Activated CD8-positive, alpha-beta T cell treated with anti-CD3 and anti-CD28 coated beads for 36 hours (primary cell): ENCODE measurements around the gene FAM180A. TPM values are rescaled to one million over a fixed set of nuclear protein-coding genes. Genes with fewer than 3 reads are reported as not detected.
"Not testable (repeated sequence)": the region's sequence is repeated elsewhere in the genome, so short reads cannot be mapped to it uniquely, and the experiment has no call there.

Source experiments
- ATAC-seq: fragments of 200-7000 bp; cut with Tn5 transposase; one replicate; pipeline ENCODE4 v1.10.0; 2021; ENCODE audit warnings: mild to moderate bottlenecking, moderate library complexity
- CTCF ChIA-PET: fragments of 350-600 bp; sonication (Branson Sonifier 250); formaldehyde crosslinking; loops from one replicate; lab custom pipeline; 2021; ENCODE audit warnings: antibody characterized with exemption; lab: Charles Lee
- POLR2A ChIA-PET: fragments of 350-600 bp; sonication (Branson Sonifier 250); formaldehyde crosslinking; loops from one replicate; lab custom pipeline; 2021; ENCODE audit warnings: antibody characterized with exemption; lab: Charles Lee
- DNase-seq: peaks from one replicate; pipeline ENCODE4 v3.0.0-alpha.2; 2020
- H3K27ac Mint-ChIP-seq: one replicate; pipeline ENCODE4 v1.8.0; 2021; ENCODE audit warnings: mild to moderate bottlenecking, mixed read lengths
- H3K27me3 Mint-ChIP-seq: one replicate; pipeline ENCODE4 v1.8.0; 2021; ENCODE audit warnings: mixed read lengths
- H3K36me3 Mint-ChIP-seq: one replicate; pipeline ENCODE4 v1.8.0; 2021; ENCODE audit warnings: low read depth, mixed read lengths
- H3K4me1 Mint-ChIP-seq: one replicate; pipeline ENCODE4 v1.8.0; 2021; ENCODE audit warnings: low read depth, mixed read lengths
- H3K4me3 Mint-ChIP-seq: one replicate; pipeline ENCODE4 v1.8.0; 2021; ENCODE audit warnings: mild to moderate bottlenecking, moderate library complexity, mixed read lengths
- H3K9me3 Mint-ChIP-seq: one replicate; pipeline ENCODE4 v1.8.0; 2021; ENCODE audit warnings: mixed read lengths
- CTCF ChIP-seq: fragments of 200-600 bp; IDR thresholded peaks from one replicate; pipeline ENCODE4 v1.8.0; 2022; ENCODE audit warnings: antibody characterized with exemption, mild to moderate bottlenecking
- intact Hi-C: fragments of 100-400 bp; cut with micrococcal nuclease; formaldehyde crosslinking; loops from one replicate; pipeline ENCODE4 v1.10.0; 2022
- total RNA-seq, 2 experiments: library from RNA; stranded (reverse); gene quantifications; one replicate each; pipeline ENCODE4 v1.2.3, GENCODE V29; 2021

Gene FAM180A
- total RNA-seq, 2 experiments from 2014 or later, result not detected

GRCh38 chr7:135777626-135778398 is 29.2 kb upstream of the FAM180A start:
- no peak for TF ChIP-seq CTCF
- no peaks in the 10 kb centered on the region for H3K36me3 Mint-ChIP-seq
- ATAC-seq (no peak), DNase-seq (no peak)
- H3K27me3 Mint-ChIP-seq, result peaks cover 9% of the 10 kb centered on the region
- H3K4me1 Mint-ChIP-seq, result no peaks in the 10 kb centered on the region
- CTCF ChIA-PET, result no interaction called here
- H3K9me3 Mint-ChIP-seq, result peaks cover 1% of the 10 kb centered on the region
- POLR2A ChIA-PET, result no interaction called here
- intact Hi-C loops, result no loop called here
- H3K4me3 Mint-ChIP-seq, result no peak overlapping the region
- H3K27ac Mint-ChIP-seq, result no peak overlapping the region

GRCh38 chr7:135775915-135776314 is 27.3 kb upstream of the FAM180A start:
- H3K4me3 Mint-ChIP-seq, intact Hi-C loops, H3K36me3 Mint-ChIP-seq, H3K9me3 Mint-ChIP-seq, H3K4me1 Mint-ChIP-seq, H3K27me3 Mint-ChIP-seq, CTCF ChIA-PET, H3K27ac Mint-ChIP-seq, ATAC-seq, DNase-seq: not testable (repeated sequence)
- POLR2A ChIA-PET, result interaction anchor here (0.6 kb wide), 1 partner anchor 692 kb away, joined by 3 read pairs; no protein-coding TSS in a partner anchor

GRCh38 chr7:135775230-135775629 is 26.6 kb upstream of the FAM180A start:
- ChIA-PET POLR2A (no interaction called here), CTCF (no interaction called here)
- intact Hi-C loops, result no loop called here
- Mint-ChIP-seq H3K4me1 (no peaks in the 10 kb centered on the region), H3K36me3 (no peaks in the 10 kb centered on the region), H3K27ac (no peak overlapping the region), H3K9me3 (peaks cover 1% of the 10 kb centered on the region), H3K27me3 (peaks cover 9% of the 10 kb centered on the region), H3K4me3 (no peak overlapping the region)
- DNase-seq (no peak), ATAC-seq (no peak)
- TF ChIP-seq CTCF, result no peak

GRCh38 chr7:135774284-135774683 is 25.7 kb upstream of the FAM180A start:
- ChIA-PET CTCF (interaction anchor here (1.0 kb wide), 1 partner anchor 239 kb away, joined by 3 read pairs; no protein-coding TSS in a partner anchor), POLR2A (no interaction called here)
- no peaks in the 10 kb centered on the region for H3K36me3 Mint-ChIP-seq
- H3K27me3 Mint-ChIP-seq, result peaks cover 9% of the 10 kb centered on the region
- no peaks in the 10 kb centered on the region for H3K4me1 Mint-ChIP-seq
- intact Hi-C loops, result no loop called here
- no peak overlapping the region for H3K4me3 Mint-ChIP-seq
- H3K9me3 Mint-ChIP-seq, result peaks cover 1% of the 10 kb centered on the region
- TF ChIP-seq CTCF, result no peak
- no peak overlapping the region for H3K27ac Mint-ChIP-seq
- ATAC-seq (no peak), DNase-seq (no peak)

GRCh38 chr7:135773464-135773863 is 24.9 kb upstream of the FAM180A start:
- peaks cover 1% of the 10 kb centered on the region for H3K9me3 Mint-ChIP-seq
- CTCF ChIA-PET, result interaction anchor here (1.0 kb wide), 1 partner anchor 240 kb away, joined by 3 read pairs; no protein-coding TSS in a partner anchor
- no peak for TF ChIP-seq CTCF
- ATAC-seq, result no peak
- no peak overlapping the region for H3K27ac Mint-ChIP-seq
- H3K4me3 Mint-ChIP-seq, result no peak overlapping the region
- POLR2A ChIA-PET, result no interaction called here
- DNase-seq, result no peak
- peaks cover 7% of the 10 kb centered on the region for H3K27me3 Mint-ChIP-seq
- intact Hi-C loops, result no loop called here
- no peaks in the 10 kb centered on the region for H3K4me1 Mint-ChIP-seq
- no peaks in the 10 kb centered on the region for H3K36me3 Mint-ChIP-seq
